HEK293 (cell line): Measurements from ENCODE around the gene TRAF7.

ENCODE experiments used
- CTCF ChIA-PET: fragments of 350-600 bp; formaldehyde crosslinking; extraction: SDS; loops from one replicate; lab custom pipeline; 2021; ENCODE audit warnings: antibody characterized with exemption; lab: Yijun Ruan, JAX
- POLR2A ChIA-PET: fragments of 300-600 bp; formaldehyde crosslinking; extraction: SDS; loops from one replicate; lab custom pipeline; 2020; ENCODE audit warnings: antibody characterized with exemption, inconsistent platforms; lab: Yijun Ruan, JAX
- H3K27ac ChIP-seq: fragments of 200-500 bp; sonication (Bioruptor generic); 2 replicates; pipeline ENCODE4 v1.5.1; 2014; ENCODE audit warnings: low read depth, low read length, control low read depth, inconsistent platforms; ENCODE audit errors: extremely low read depth
- H3K36me3 ChIP-seq, 2 experiments: fragments of 200-500 bp in 1 of 2; sonication (Bioruptor generic) in 1 of 2; 1 replicate in 1 of 2; 2 replicates in 1 of 2; pipeline ENCODE4 v1.5.1; 2014 to 2017; ENCODE audit warnings: inconsistent platforms in 2 of 2, low read length in 2 of 2; ENCODE audit not compliant: control insufficient read depth in 2 of 2, insufficient read depth in 1 of 2
- H3K4me1 ChIP-seq: fragments of 200-500 bp; sonication (Bioruptor generic); 2 replicates; pipeline ENCODE4 v1.5.1; 2014; ENCODE audit warnings: mild to moderate bottlenecking, low read length, inconsistent platforms; ENCODE audit not compliant: control insufficient read depth, insufficient read depth
- H3K4me3 ChIP-seq: 2 replicates; pipeline ENCODE4 v1.5.1; 2011; ENCODE audit warnings: low read depth, mild to moderate bottlenecking, control low read depth, low read length, moderate library complexity
- H3K9me3 ChIP-seq: fragments of 200-500 bp; sonication (Bioruptor generic); 2 replicates; pipeline ENCODE4 v1.5.1; 2014; ENCODE audit warnings: low read depth, low read length, inconsistent platforms; ENCODE audit not compliant: control insufficient read depth, insufficient read depth
- BCL11B ChIP-seq: fragments of 450-650 bp; formaldehyde crosslinking; IDR thresholded peaks from 2 replicates; pipeline ENCODE4 v1.5.1; 2016; ENCODE audit warnings: low read depth, missing biosample characterization, missing genetic modification characterization
- FEZF1 ChIP-seq: fragments of 450-650 bp; formaldehyde crosslinking; IDR thresholded peaks from 2 replicates; pipeline ENCODE4 v1.5.1; 2016; ENCODE audit warnings: missing biosample characterization, missing genetic modification characterization
- GLI4 ChIP-seq: fragments of 450-650 bp; formaldehyde crosslinking; IDR thresholded peaks from 2 replicates; pipeline ENCODE4 v1.5.1; 2016; ENCODE audit warnings: missing biosample characterization, missing genetic modification characterization
- GLIS1 ChIP-seq: fragments of 450-650 bp; formaldehyde crosslinking; IDR thresholded peaks from 2 replicates; pipeline ENCODE4 v1.5.1; 2016; ENCODE audit warnings: missing biosample characterization, missing genetic modification characterization
- HIC1 ChIP-seq: fragments of 450-650 bp; formaldehyde crosslinking; IDR thresholded peaks from 2 replicates; pipeline ENCODE4 v1.5.1; 2016; ENCODE audit warnings: missing biosample characterization, missing genetic modification characterization
- IKZF3 ChIP-seq: fragments of 450-650 bp; IDR thresholded peaks from 2 replicates; pipeline ENCODE4 v1.5.0; 2018; ENCODE audit warnings: missing biosample characterization, mild to moderate bottlenecking, missing genetic modification characterization, moderate library complexity
- KLF17 ChIP-seq: fragments of 450-650 bp; formaldehyde crosslinking; IDR thresholded peaks from 2 replicates; pipeline ENCODE4 v1.5.1; 2016; ENCODE audit warnings: missing biosample characterization, missing genetic modification characterization
- OSR2 ChIP-seq: fragments of 450-650 bp; formaldehyde crosslinking; IDR thresholded peaks from 2 replicates; pipeline ENCODE4 v1.5.1; 2016; ENCODE audit warnings: missing biosample characterization, missing genetic modification characterization
- TCF7L2 ChIP-seq: IDR thresholded peaks from 2 replicates; pipeline ENCODE4 v1.6.1; 2011; ENCODE audit warnings: low read depth, mild to moderate bottlenecking, inconsistent platforms, low read length, moderate library complexity, borderline replicate concordance
- ZBTB44 ChIP-seq: fragments of 450-650 bp; IDR thresholded peaks from 2 replicates; pipeline ENCODE4 v1.5.1; 2018; ENCODE audit warnings: missing biosample characterization, mild to moderate bottlenecking, missing genetic modification characterization
- ZNF121 ChIP-seq: fragments of 450-650 bp; formaldehyde crosslinking; IDR thresholded peaks from 2 replicates; pipeline ENCODE4 v1.5.1; 2016; ENCODE audit warnings: missing biosample characterization, missing genetic modification characterization
- ZNF148 ChIP-seq: fragments of 450-650 bp; formaldehyde crosslinking; IDR thresholded peaks from 2 replicates; pipeline ENCODE4 v1.5.0; 2017; ENCODE audit warnings: missing biosample characterization, missing genetic modification characterization, borderline replicate concordance
- ZNF157 ChIP-seq: fragments of 450-650 bp; formaldehyde crosslinking; IDR thresholded peaks from 2 replicates; pipeline ENCODE4 v1.5.1; 2016; ENCODE audit warnings: missing biosample characterization, missing genetic modification characterization
- ZNF274 ChIP-seq, 2 experiments: fragments of 200-500 bp in 1 of 2; fragments of 450-650 bp in 1 of 2; sonication (Bioruptor generic) in 1 of 2; formaldehyde crosslinking in 1 of 2; IDR thresholded peaks; 2 replicates each; pipeline versions ENCODE4 v1.5.1 to v1.6.1; 2014 to 2016; ENCODE audit warnings: borderline replicate concordance in 1 of 2, inconsistent platforms in 1 of 2, low read length in 1 of 2, missing biosample characterization in 1 of 2, missing genetic modification characterization in 1 of 2
- ZNF280C ChIP-seq: fragments of 450-650 bp; formaldehyde crosslinking; IDR thresholded peaks from 2 replicates; pipeline ENCODE4 v1.5.1; 2016; ENCODE audit warnings: missing biosample characterization, missing genetic modification characterization
- ZNF335 ChIP-seq: fragments of 450-650 bp; formaldehyde crosslinking; conservative IDR thresholded peaks from 2 replicates; pipeline ENCODE4 v1.5.1; 2016; ENCODE audit warnings: missing biosample characterization, missing genetic modification characterization
- ZNF560 ChIP-seq: fragments of 450-650 bp; formaldehyde crosslinking; IDR thresholded peaks from 2 replicates; pipeline ENCODE4 v1.5.1; 2017; ENCODE audit warnings: missing biosample characterization, missing genetic modification characterization, borderline replicate concordance
- ZNF645 ChIP-seq: fragments of 450-650 bp; formaldehyde crosslinking; IDR thresholded peaks from 2 replicates; pipeline ENCODE4; 2016; ENCODE audit warnings: missing biosample characterization, missing genetic modification characterization
- ZNF843 ChIP-seq: fragments of 450-650 bp; formaldehyde crosslinking; IDR thresholded peaks from 2 replicates; pipeline ENCODE4 v1.5.1; 2016; ENCODE audit warnings: missing biosample characterization, missing genetic modification characterization
- ZSCAN5A ChIP-seq: fragments of 450-650 bp; formaldehyde crosslinking; IDR thresholded peaks from 2 replicates; pipeline ENCODE4 v1.5.1; 2016; ENCODE audit warnings: missing biosample characterization, missing genetic modification characterization

The TRAF7 gene

GRCh38 chr16:2147981-2148671 lies 7.5 kb upstream of the TRAF7 start, which contains the start of gene RAB26 (continued):
- TF ChIP-seq KLF17 (peak; percentile 55; the same call in 1 of the 2 replicates), ZNF335 (tag by site-specific recombination) (peak; percentile 41; the same call in 1 of the 2 replicates), GLIS1 (tag by site-specific recombination) (peak; percentile 65; the same call in 1 of the 2 replicates), ZNF280C (tag by site-specific recombination) (no peak), ZNF157 (tag by site-specific recombination) (no peak), ZNF148 (no peak)

- Histone ChIP-seq H3K27ac (peak overlapping the region; percentile 44; the same call in 1 of the 2 replicates), H3K9me3 (no peaks in the 10 kb centered on the region), H3K4me1 (peaks cover 4% of the 10 kb centered on the region), H3K36me3 (peaks cover 0 to 30% of the 10 kb centered on the region in 2 experiments; a peak in 2 of 3 replicates), H3K4me3 (peak overlapping the region; percentile 43)
- CTCF ChIA-PET: interaction anchor here (0.6 to 1.3 kb wide), 2 partner anchors 10 to 98 kb away, joined by 5 to 6 read pairs; no protein-coding TSS in a partner anchor
- POLR2A ChIA-PET: interaction anchor here (0.6 to 1.3 kb wide), 2 partner anchors 8 to 81 kb away, joined by 3 to 5 read pairs; no protein-coding TSS in a partner anchor
- TF ChIP-seq FEZF1 (tag by site-specific recombination) (no peak), ZBTB44 (tag by site-specific recombination) (no peak), TCF7L2 (no peak), ZSCAN5A (0 out of 2 replicates have a peak, but pooled peaks have one; percentile 30), IKZF3 (tag by site-specific recombination) (no peak), ZNF843 (tag by site-specific recombination) (0 out of 2 replicates have a peak, but pooled peaks have one; percentile 12), GLI4 (tag by site-specific recombination) (no peak), HIC1 (tag by site-specific recombination) (peak; percentile 74), ZNF645 (tag by site-specific recombination) (no peak), ZNF274 (IDR thresholded peaks at IDR 0.05; ENCODE audit: low read length) (no peak), ZNF274 (tag by site-specific recombination; IDR thresholded peaks at IDR 0.05; ENCODE audit: borderline replicate concordance) (no peak), BCL11B (peak; percentile 32; the same call in 1 of the 2 replicates), OSR2 (no peak), ZNF121 (tag by site-specific recombination) (peak; percentile 55), ZNF560 (tag by site-specific recombination) (no peak)
Observed at GRCh38 chr16:2148714-2149629, 6.6 kb upstream of the TRAF7 start.
